IgD-negative memory B cell (primary cell): Measurements from ENCODE around the gene WDR64. TPM values are rescaled to one million over a fixed set of nuclear protein-coding genes. Genes with fewer than 3 reads are reported as not detected.
"Not testable (repeated sequence)": the region's sequence is repeated elsewhere in the genome, so short reads cannot be mapped to it uniquely, and the experiment has no call there.

Experiments
- H3K27ac Mint-ChIP-seq, 3 donors: one replicate each; pipeline ENCODE4 v1.8.0; 2020 to 2022; ENCODE audit warnings: mild to moderate bottlenecking in 3 of 3, mixed read lengths in 3 of 3, moderate library complexity in 1 of 3
- H3K27me3 Mint-ChIP-seq: one replicate; pipeline ENCODE4 v1.8.0; 2021; ENCODE audit warnings: mixed read lengths
- H3K36me3 Mint-ChIP-seq: one replicate; pipeline ENCODE4 v1.8.0; 2020; ENCODE audit warnings: mild to moderate bottlenecking, mixed read lengths
- H3K4me1 Mint-ChIP-seq, 3 donors: one replicate each; pipeline ENCODE4 v1.8.0; 2020 to 2022; ENCODE audit warnings: mixed read lengths in 3 of 3, mild to moderate bottlenecking in 1 of 3
- H3K4me3 Mint-ChIP-seq, 4 donors: one replicate each; pipeline ENCODE4 v1.8.0; 2020 to 2022; ENCODE audit warnings: mild to moderate bottlenecking in 4 of 4, mixed read lengths in 4 of 4, moderate library complexity in 3 of 4
- H3K9me3 Mint-ChIP-seq, 3 donors: one replicate each; pipeline ENCODE4 v1.8.0; 2020 to 2021; ENCODE audit warnings: mixed read lengths in 3 of 3, mild to moderate bottlenecking in 1 of 3
- polyA plus RNA-seq: library from polyadenylated mRNA; unstranded; fragments of 300-500 nt; fragmentation: Illumina TruSeq; gene quantifications from one replicate; pipeline ENCODE4 v1.2.3, GENCODE V29; 2021

The WDR64 gene
- polyA plus RNA-seq, 1 donor from 2014 or later, result 0.90 TPM

DNA sequence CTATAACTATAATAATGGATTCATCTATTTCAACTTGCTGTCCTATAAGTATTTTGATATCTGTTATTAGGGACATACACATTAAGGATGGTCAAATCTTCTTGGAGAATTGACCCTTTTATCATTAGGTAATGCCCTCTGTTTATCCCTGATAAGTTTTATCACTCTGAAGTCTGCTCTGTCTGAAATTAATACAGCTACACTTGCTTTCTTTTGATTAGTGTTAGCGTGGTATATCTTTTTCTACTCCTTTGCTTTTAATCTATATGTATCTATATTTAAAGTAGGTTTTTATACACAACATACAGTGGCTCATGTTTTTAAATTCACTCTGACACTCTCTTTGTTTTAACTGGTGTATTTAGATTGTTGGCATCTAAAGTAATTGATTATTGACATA, 126.0 kb downstream of the WDR64 start:
- Mint-ChIP-seq H3K36me3 (peaks cover 4% of the 10 kb centered on the region), H3K27ac (no peak overlapping the region), H3K27me3 (peaks cover 5% of the 10 kb centered on the region), H3K9me3 (no peaks in the 10 kb centered on the region), H3K4me3 (no peak overlapping the region), H3K4me1 (no peaks in the 10 kb centered on the region)

DNA sequence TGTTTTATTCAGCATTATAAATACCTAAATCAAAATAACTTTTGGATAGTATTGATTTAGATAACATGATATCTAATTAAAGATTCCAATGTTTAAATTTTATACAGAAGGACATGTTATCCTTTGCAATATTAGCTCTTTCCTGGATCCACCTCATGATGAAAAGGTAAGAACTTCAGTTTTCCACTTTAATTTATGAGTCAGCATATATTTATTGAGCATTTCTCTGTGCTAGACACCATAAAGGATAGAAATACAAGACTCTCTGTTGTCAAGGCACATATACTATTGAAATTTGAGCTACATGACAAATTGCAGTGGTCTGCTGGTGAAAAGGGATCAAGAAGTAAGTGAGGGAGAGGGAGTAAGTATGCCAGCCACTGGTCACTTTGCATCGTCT, 127.8 kb downstream of the WDR64 start:
- Mint-ChIP-seq H3K27ac (no peak overlapping the region), H3K27me3 (peaks cover 5% of the 10 kb centered on the region), H3K9me3 (peaks cover 0 to 2% (median 0%) of the 10 kb centered on the region in 3 donors), H3K36me3 (peaks cover 4% of the 10 kb centered on the region), H3K4me1 (no peaks in the 10 kb centered on the region), H3K4me3 (no peak overlapping the region)

DNA sequence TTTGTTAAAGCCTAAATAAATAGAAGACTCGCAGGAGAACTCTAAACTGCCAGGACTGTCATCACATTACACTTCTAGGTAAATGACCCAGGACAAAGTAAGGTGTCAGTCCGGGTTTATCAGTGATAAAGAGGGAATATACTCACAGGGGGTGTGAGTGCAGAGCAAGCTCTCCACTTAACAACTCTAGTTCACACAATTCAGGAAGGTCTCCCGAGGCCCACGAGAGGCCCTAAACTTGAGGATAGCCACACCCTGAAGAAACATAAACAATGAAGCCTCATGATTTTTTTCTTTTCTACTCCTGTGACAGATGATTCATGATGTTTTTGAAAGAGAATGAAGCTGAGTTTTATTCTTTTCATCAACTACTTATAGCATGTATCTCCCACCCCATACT, 130.3 kb downstream of the WDR64 start:
- Mint-ChIP-seq H3K27ac (no peak overlapping the region), H3K27me3 (peaks cover 5% of the 10 kb centered on the region), H3K36me3 (peaks cover 4% of the 10 kb centered on the region), H3K9me3 (peaks cover 0 to 2% (median 0%) of the 10 kb centered on the region in 3 donors), H3K4me1 (no peaks in the 10 kb centered on the region), H3K4me3 (no peak overlapping the region)

DNA sequence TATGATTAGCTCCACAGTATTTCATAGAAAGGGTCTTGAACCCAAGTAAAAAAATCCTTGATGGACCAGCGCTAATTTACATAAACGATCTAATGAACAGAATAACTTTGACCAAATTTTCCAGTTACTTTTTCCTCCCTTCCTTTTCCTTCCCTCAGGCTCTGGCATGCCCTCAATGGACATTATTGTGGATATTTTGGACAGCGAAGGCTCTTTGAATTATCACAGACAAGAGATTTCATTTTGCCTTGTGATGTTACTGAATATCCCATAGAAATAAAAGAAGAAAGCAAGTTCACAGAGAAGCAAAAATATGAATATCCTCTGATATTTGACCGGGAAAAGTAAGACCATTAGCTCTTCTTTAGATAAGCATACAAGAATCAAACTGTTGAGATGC, 135.6 kb downstream of the WDR64 start:
- peaks cover 0 to 5% (median 2%) of the 10 kb centered on the region in 3 donors for H3K9me3 Mint-ChIP-seq
- H3K4me3 Mint-ChIP-seq, result no peak overlapping the region
- H3K27me3 Mint-ChIP-seq, result peaks cover 6% of the 10 kb centered on the region
- H3K27ac Mint-ChIP-seq, result no peak overlapping the region
- H3K36me3 Mint-ChIP-seq, result peaks cover 3% of the 10 kb centered on the region
- H3K4me1 Mint-ChIP-seq, result no peaks in the 10 kb centered on the region

DNA sequence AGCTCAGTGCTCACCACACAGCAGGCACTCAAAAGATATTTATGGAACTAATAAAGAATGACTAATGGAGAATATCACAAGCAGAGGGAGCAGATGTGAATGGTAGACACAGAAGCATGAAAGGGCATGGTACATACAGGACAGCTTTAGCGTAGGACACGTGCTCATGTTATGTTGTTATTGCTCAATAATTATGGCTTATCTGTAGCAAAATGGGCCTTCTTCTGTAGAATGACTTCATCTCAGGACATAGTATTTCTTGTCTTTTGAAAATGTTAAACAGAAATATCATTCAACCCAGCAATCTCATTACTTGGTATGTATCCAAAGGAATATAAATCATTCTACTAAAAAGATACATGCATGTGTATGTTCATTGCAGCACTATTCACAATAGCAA, 137.0 kb downstream of the WDR64 start:
- Mint-ChIP-seq H3K9me3 (peaks cover 0 to 5% (median 2%) of the 10 kb centered on the region in 3 donors), H3K27me3 (peaks cover 4% of the 10 kb centered on the region), H3K4me3 (no peak overlapping the region), H3K4me1 (no peaks in the 10 kb centered on the region), H3K36me3 (peaks cover 3% of the 10 kb centered on the region), H3K27ac (no peak overlapping the region)

DNA sequence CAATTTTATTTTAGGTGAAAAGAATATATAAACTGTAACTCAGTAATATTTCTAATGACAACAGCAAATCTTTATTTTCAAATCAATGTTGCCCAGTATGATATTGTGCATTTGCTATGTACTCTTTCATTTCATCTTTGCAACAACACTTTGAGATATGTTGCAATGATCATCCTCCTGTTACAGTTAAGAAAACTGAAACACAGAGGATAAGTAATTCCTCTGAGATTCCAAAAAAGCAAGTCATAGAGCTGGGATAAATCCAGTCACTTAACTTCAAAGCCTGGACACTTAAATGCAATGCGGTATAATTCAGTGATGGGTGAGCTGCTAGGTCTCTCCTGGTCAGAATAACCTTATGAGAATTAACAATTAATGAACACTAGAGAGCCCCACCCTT, 147.3 kb downstream of the WDR64 start:
- Mint-ChIP-seq H3K27me3 (no peaks in the 10 kb centered on the region), H3K9me3 (peaks cover 0 to 3% (median 2%) of the 10 kb centered on the region in 3 donors), H3K4me3 (no peak overlapping the region), H3K36me3 (no peaks in the 10 kb centered on the region), H3K4me1 (no peaks in the 10 kb centered on the region), H3K27ac (no peak overlapping the region)

DNA sequence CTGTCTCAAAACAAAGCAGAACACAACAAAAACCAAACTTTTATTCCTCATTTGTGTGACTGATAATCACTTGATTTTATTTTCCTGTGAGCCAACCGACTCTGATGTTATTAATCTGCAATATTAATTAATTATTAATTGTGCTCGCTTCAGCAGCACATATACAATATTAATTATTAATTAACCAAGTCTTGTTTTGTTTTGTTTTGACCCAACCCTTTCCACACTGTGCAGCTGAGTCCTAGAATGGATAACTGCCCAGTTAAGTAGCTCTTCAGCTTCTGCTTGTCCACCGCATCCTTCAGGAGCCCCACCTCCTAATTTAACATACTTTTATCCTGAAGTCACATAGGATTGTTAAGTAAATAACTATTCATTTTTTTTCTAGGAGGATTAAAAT, 148.6 kb downstream of the WDR64 start:
- no peaks in the 10 kb centered on the region for H3K36me3 Mint-ChIP-seq
- H3K9me3 Mint-ChIP-seq, result peaks cover 0 to 3% (median 0%) of the 10 kb centered on the region in 3 donors
- H3K4me3 Mint-ChIP-seq, result no peak overlapping the region
- H3K27me3 Mint-ChIP-seq, result no peaks in the 10 kb centered on the region
- no peaks in the 10 kb centered on the region for H3K4me1 Mint-ChIP-seq
- no peak overlapping the region for H3K27ac Mint-ChIP-seq

DNA sequence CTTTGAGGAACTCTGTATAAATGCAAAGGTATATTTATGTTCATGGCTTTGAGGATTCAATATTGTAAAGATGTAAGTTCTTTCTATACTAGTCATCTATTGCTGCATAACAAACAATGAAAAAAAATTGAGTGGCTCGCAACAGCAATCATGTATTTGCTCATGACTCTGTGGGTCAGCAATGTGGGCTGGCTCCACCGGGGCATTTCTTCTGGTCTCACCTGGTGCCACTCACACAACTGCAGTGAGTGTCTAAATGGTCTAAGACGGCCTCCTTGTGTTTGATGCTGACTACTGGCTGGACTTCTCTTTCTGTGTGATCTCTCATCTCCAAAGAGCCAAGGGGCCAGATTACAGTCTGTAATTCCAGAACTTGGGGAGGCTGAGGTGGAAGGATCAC, 150.8 kb downstream of the WDR64 start:
- H3K9me3 Mint-ChIP-seq, result peaks cover 0 to 2% (median 0%) of the 10 kb centered on the region in 3 donors
- no peaks in the 10 kb centered on the region for H3K36me3 Mint-ChIP-seq
- H3K27me3 Mint-ChIP-seq, result no peaks in the 10 kb centered on the region
- no peaks in the 10 kb centered on the region for H3K4me1 Mint-ChIP-seq
- H3K4me3 Mint-ChIP-seq, result no peak overlapping the region
- H3K27ac Mint-ChIP-seq, result no peak overlapping the region

DNA sequence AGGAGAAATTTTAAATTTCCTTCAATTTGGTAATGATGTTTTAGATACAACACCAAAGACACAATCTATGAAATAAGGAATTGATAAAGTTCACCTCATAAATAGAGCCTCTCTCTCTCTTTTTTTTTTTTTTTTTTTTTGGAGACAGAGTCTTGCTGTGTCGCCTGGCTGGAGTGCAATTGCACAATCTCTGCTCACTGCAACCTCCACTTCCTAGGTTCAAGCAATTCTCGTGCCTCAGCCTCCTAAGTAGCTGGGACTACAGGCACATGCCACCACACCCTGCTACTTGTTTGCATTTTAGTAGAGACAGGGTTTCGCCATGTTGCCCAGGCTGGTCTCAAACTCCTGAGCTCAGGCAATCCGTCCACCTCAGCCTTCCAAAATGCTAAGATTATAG, 152.6 kb downstream of the WDR64 start:
- not testable (repeated sequence) for H3K27ac Mint-ChIP-seq, H3K9me3 Mint-ChIP-seq, H3K4me1 Mint-ChIP-seq, H3K4me3 Mint-ChIP-seq, H3K36me3 Mint-ChIP-seq, H3K27me3 Mint-ChIP-seq

DNA sequence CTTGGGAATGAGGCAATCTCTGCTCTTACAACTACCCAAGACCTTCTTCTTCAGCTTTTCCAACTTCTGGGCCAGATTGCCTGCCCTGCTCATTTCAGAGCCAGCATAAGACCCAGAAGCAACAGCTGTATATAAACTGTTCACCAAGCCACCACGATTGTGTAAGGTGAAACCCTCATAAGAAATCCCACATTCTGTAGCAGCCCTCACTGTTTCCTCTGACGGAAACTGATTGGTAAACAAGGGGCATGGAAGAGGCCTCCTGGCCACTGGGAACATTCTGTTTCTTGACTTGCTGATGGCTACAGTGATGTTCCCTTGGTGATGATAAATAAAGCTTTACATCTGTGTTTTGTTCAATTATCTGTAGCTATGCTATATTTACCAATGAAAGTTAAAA, 156.2 kb downstream of the WDR64 start:
- peaks cover 0 to 2% (median 0%) of the 10 kb centered on the region in 3 donors for H3K4me1 Mint-ChIP-seq
- H3K4me3 Mint-ChIP-seq, result no peak overlapping the region
- H3K36me3 Mint-ChIP-seq, result peaks cover 2% of the 10 kb centered on the region
- peaks cover 0 to 2% (median 0%) of the 10 kb centered on the region in 3 donors for H3K9me3 Mint-ChIP-seq
- H3K27me3 Mint-ChIP-seq, result peaks cover 2% of the 10 kb centered on the region
- H3K27ac Mint-ChIP-seq, result no peak overlapping the region

DNA sequence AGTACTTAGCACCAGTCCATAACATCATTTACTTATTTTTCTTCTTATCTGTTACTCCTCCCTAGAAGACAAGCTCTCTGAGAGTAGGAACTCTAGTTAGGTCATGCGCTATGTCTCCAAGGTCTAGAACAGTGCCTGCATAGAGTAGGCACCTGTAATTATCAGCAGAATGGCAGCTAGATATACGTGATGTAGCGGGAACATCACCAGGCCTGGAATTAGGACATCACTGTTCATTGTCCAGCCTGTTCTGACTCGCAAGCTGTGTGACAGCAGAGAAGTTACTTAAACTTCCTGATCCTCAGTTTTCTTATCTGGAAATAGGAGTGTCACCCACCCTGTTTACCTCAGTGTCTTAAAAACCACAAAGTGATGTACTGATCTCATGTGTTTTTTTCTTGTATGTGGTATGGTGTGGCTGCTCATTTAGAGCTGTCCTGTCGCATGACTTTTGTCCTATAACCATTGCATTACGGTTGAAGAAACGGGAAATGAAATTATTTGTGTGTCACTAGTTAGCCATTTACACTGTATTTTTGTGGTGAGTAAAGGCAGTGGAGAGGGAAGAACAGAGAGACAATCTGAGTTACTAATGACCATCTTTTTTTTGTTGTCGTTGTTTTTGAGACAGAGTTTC, 158.8 kb downstream of the WDR64 start:
- H3K27ac Mint-ChIP-seq, result no peak overlapping the region
- no peaks in the 10 kb centered on the region for H3K9me3 Mint-ChIP-seq
- peaks cover 2% of the 10 kb centered on the region for H3K36me3 Mint-ChIP-seq
- no peak overlapping the region for H3K4me3 Mint-ChIP-seq
- peaks cover 2% of the 10 kb centered on the region for H3K27me3 Mint-ChIP-seq
- peaks cover 0 to 2% (median 0%) of the 10 kb centered on the region in 3 donors for H3K4me1 Mint-ChIP-seq

DNA sequence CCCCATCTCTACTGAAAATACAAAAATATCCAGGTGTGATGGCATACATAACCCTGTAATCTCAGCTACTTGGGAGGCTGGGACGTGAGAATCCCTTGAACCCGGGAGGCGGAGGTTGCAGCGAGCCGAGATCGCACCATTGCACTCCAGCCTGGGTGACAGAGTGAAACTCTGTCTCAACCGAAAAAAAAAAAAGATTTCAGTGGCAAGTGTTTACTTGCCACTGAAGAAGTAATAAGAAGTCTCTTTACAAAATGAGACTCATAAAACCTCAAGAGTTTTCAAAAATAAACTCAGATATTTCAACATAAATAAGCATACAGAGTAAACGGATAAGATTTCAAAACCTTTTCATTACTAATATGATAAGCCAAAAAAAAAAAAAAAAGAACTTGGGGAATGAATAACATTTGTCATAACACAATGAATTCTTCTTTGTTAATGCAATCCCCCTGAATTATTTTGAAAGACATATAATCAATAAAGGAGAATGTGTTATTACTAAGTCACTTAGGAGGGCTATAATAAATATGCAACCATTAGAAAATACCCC, 161.8 kb downstream of the WDR64 start:
- Mint-ChIP-seq H3K4me1 (peaks cover 7 to 13% (median 13%) of the 10 kb centered on the region in 3 donors), H3K36me3 (peaks cover 1% of the 10 kb centered on the region), H3K27ac (no peak overlapping the region), H3K9me3 (no peaks in the 10 kb centered on the region), H3K27me3 (peaks cover 2% of the 10 kb centered on the region), H3K4me3 (no peak overlapping the region)

DNA sequence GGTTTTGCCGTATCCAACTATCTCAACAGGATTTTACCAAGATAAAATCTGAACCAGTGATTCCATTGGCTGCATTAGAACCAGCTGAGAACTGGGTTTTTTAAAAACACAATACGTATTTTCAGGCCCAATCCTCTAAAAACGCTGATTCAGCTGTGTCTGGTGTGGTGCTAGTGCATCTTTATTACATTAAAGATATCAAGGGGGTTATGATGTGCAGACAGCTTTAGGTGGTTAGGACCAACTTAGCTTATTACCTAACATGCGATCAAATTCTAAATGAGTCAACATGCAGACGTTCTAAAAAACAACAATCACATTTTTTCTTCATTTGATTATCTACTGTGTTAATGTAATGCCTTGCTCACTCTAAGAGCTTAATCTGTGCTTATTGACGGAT, 163.9 kb downstream of the WDR64 start:
- Mint-ChIP-seq H3K4me1 (peaks cover 7 to 13% (median 12%) of the 10 kb centered on the region in 3 donors), H3K27me3 (peaks cover 1% of the 10 kb centered on the region)

DNA sequence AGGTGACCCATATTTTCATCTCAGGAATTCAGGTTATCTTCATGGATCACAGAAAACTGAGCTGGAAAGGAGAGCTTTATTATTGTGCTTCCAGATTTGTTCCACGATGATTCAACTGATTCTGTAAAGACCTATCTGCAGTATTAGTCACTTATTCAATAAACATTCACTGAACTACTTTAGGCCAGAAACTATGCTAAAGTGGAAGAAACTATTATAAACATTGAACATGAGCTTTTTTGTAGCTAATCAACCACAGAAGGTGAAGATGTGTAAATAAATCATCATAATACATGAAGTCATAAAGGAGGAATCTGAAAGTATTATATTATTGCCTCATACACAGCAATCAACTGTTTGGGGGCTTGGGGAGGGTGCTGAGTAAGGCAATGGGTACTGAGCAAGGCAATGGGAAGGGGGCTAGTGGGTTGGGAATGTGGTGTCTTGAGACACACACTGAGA, 165.3 kb downstream of the WDR64 start:
- H3K27me3 Mint-ChIP-seq, result no peaks in the 10 kb centered on the region
- peaks cover 7 to 13% (median 11%) of the 10 kb centered on the region in 3 donors for H3K4me1 Mint-ChIP-seq
- no peak overlapping the region for H3K4me3 Mint-ChIP-seq
- H3K9me3 Mint-ChIP-seq, result no peaks in the 10 kb centered on the region
- H3K27ac Mint-ChIP-seq, result no peak overlapping the region
- H3K36me3 Mint-ChIP-seq, result no peaks in the 10 kb centered on the region

More for the DNA sequence above, 163.9 kb downstream of the WDR64 start:
- Mint-ChIP-seq H3K9me3 (no peaks in the 10 kb centered on the region), H3K36me3 (no peaks in the 10 kb centered on the region), H3K4me3 (no peak overlapping the region), H3K27ac (no peak overlapping the region)

DNA sequence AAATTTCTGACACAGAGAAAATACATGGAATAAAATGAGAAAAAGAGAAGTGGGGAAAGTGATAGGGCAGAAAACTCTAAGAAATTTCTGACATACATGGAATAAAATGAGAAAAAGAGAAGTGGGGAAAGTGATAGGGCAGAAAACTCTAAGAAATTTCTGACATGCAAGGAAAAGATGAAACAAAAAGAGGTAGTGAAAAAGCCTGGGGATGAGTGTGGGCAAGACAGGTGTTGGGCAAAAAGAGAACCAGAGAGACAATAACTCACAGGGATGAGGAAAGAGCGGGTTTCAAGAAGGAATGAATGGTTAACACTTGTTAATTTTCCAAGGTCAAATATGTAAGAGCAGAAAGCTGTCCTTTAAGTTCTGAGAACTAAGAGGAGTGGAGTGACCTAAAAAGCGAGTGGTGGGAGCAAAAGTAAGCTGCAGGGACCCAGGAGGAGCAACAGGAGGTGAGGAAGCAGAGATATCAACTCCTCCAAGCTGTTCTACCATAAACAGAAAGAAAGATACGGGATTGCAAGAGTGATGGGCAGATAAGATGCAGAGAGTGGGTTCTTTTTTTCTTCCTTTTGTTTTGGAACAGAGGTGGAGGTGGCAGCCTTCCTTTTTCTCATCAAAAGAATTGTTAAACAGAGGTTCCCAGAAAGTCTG, 166.0 kb downstream of the WDR64 start:
- no peaks in the 10 kb centered on the region for H3K27me3 Mint-ChIP-seq

More for the DNA sequence above, 166.0 kb downstream of the WDR64 start:
- H3K4me3 Mint-ChIP-seq, result no peak overlapping the region
- H3K36me3 Mint-ChIP-seq, result no peaks in the 10 kb centered on the region
- peaks cover 8 to 13% (median 11%) of the 10 kb centered on the region in 3 donors for H3K4me1 Mint-ChIP-seq
- H3K9me3 Mint-ChIP-seq, result no peaks in the 10 kb centered on the region
- H3K27ac Mint-ChIP-seq, result no peak overlapping the region
